MCF 10A (cell line): ENCODE data around the gene TTLL9. TPM values are rescaled to one million over a fixed set of nuclear protein-coding genes. Genes with fewer than 3 reads are reported as not detected.

Experiments
- BruUV-seq: library from RNA; stranded (reverse); fragments of 400-500 nt; replicated peaks from 2 replicates; lab custom pipeline; 2021; lab: Mats Ljungman, UMichigan
- CTCF ChIA-PET: fragments of 300-600 bp; sonication (Branson Sonifier 250); formaldehyde crosslinking; extraction: SDS; loops from one replicate; lab custom pipeline; 2021; ENCODE audit warnings: antibody characterized with exemption, inconsistent platforms; lab: Yijun Ruan, JAX
- POLR2A ChIA-PET: fragments of 300-600, 350-650 bp; sonication (Branson Sonifier 250); formaldehyde crosslinking; extraction: SDS; loops from one replicate; lab custom pipeline; 2020; ENCODE audit warnings: antibody characterized with exemption, inconsistent platforms; lab: Yijun Ruan, JAX
- DNase-seq: peaks from one replicate; pipeline ENCODE4 v3.0.0-alpha.2; 2018; ENCODE audit not compliant: unreplicated experiment
- H3K27ac Mint-ChIP-seq: one replicate; pipeline ENCODE4 v1.8.0; 2022; ENCODE audit warnings: mild to moderate bottlenecking, low read depth, mixed read lengths; ENCODE audit not compliant: unreplicated experiment
- H3K27me3 Mint-ChIP-seq: one replicate; pipeline ENCODE4 v1.8.0; 2022; ENCODE audit warnings: mixed read lengths; ENCODE audit not compliant: insufficient read depth, unreplicated experiment
- H3K36me3 Mint-ChIP-seq: one replicate; pipeline ENCODE4 v1.8.0; 2022; ENCODE audit warnings: mild to moderate bottlenecking, moderate library complexity, mixed read lengths; ENCODE audit not compliant: insufficient read depth, unreplicated experiment
- H3K4me1 Mint-ChIP-seq: one replicate; pipeline ENCODE4 v1.8.0; 2022; ENCODE audit warnings: mixed read lengths; ENCODE audit not compliant: insufficient read depth, unreplicated experiment
- H3K4me3 Mint-ChIP-seq: one replicate; pipeline ENCODE4 v1.8.0; 2022; ENCODE audit warnings: mild to moderate bottlenecking, moderate library complexity, mixed read lengths; ENCODE audit not compliant: unreplicated experiment
- H3K9me3 Mint-ChIP-seq: one replicate; pipeline ENCODE4 v1.8.0; 2022; ENCODE audit warnings: mixed read lengths; ENCODE audit not compliant: unreplicated experiment
- CTCF ChIP-seq: fragments of 200-600 bp; IDR thresholded peaks from one replicate; pipeline ENCODE4 v1.8.0; 2022; ENCODE audit warnings: antibody characterized with exemption, mild to moderate bottlenecking; ENCODE audit not compliant: unreplicated experiment
- intact Hi-C: fragments of 100-400 bp; cut with micrococcal nuclease; formaldehyde crosslinking; loops from 2 replicates; pipeline ENCODE4 v1.14.1; 2022
- total RNA-seq: library from RNA; stranded (reverse); gene quantifications from 2 replicates; pipeline ENCODE4 v1.2.3, GENCODE V29; 2022

Gene TTLL9
- total RNA-seq, 1 experiment from 2014 or later, result 0.19 TPM

GRCh38 chr20:31901615-31902014 lies 31.2 kb downstream of the TTLL9 start:
- no peaks in the 10 kb centered on the region for H3K36me3 Mint-ChIP-seq
- POLR2A ChIA-PET, result interaction anchor here (0.6 kb wide), 1 partner anchor 10 kb away, joined by 3 read pairs; no protein-coding TSS in a partner anchor
- H3K27ac Mint-ChIP-seq, result no peak overlapping the region
- no peaks in the 10 kb centered on the region for H3K9me3 Mint-ChIP-seq
- no peaks in the 10 kb centered on the region for H3K4me1 Mint-ChIP-seq
- no peak overlapping the region for H3K4me3 Mint-ChIP-seq
- DNase-seq, result no peak
- BruUV-seq, result no TSS peak
- H3K27me3 Mint-ChIP-seq, result peaks cover 11% of the 10 kb centered on the region
- TF ChIP-seq CTCF, result no peak
- intact Hi-C loops, result no loop called here
- CTCF ChIA-PET, result no interaction called here

DNA sequence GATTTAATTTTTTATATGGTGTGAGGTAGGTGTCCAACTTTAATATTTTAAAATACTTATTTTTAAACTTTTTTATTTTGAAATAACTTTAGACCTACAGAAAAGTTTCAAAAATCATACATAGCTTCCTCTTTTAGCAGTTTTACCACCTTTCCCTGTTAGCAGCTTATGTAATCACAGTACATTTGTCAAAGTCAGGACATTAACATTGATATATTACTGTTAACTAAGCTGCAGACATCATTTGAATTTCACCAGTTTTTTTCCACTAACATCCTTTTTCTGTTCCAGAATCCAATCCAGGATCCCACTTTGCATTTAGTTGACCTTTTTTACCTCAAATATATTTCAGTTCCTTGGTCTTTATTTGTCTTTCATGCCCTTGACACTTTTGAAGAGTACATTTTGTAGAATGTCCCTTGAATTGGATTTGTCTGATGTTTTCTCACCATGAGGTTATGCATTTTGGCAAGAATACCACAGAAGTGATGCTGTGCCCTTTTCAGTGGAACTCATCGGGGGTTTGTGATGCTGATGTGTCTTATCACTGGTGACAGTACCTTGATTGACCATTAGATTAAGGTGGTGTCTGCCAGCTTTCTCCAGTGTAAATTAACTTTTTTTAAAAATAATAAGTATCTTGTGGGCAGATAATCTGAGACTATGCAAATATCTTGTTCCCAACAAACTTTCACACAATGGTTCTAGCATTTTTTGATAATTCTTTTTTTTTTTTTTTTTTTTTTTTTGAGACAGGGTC lies 33.4 kb downstream of the TTLL9 start:
- ChIA-PET CTCF (interaction anchor here (0.6 kb wide), 1 partner anchor 112 kb away, joined by 4 read pairs; no protein-coding TSS in a partner anchor), POLR2A (no interaction called here)
- Mint-ChIP-seq H3K9me3 (no peaks in the 10 kb centered on the region), H3K27ac (no peak overlapping the region), H3K27me3 (peaks cover 17% of the 10 kb centered on the region), H3K4me1 (no peaks in the 10 kb centered on the region), H3K4me3 (no peak overlapping the region), H3K36me3 (no peaks in the 10 kb centered on the region)
- intact Hi-C loops, result no loop called here
- DNase-seq, result no peak
- TF ChIP-seq CTCF, result no peak
- BruUV-seq, result no TSS peak

GRCh38 chr20:31906001-31906400 lies 35.6 kb downstream of the TTLL9 start:
- no peak for TF ChIP-seq CTCF
- Mint-ChIP-seq H3K4me1 (no peaks in the 10 kb centered on the region), H3K9me3 (no peaks in the 10 kb centered on the region), H3K36me3 (no peaks in the 10 kb centered on the region), H3K27ac (no peak overlapping the region), H3K27me3 (peaks cover 22% of the 10 kb centered on the region), H3K4me3 (no peak overlapping the region)
- BruUV-seq, result no TSS peak
- DNase-seq, result no peak
- ChIA-PET POLR2A (no interaction called here), CTCF (no interaction called here)
- intact Hi-C loops, result no loop called here

DNA sequence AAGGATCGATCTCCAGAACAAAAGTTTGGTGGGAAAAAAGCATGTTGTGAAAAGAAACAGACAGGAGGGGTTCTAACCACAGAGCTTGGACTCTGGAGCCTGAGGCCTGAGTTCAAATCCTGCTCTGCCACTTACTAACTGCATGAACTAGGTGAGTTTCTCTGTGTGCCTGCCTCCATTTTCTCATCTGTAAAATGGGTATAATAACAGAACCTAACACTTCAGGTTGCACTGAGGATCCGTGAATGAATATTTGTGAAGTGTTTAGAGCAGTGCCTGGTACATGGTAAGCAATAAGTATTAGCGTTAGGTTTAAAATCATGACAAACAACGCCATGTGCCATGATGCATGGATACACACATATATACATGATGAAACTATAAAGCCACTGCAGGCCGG lies 36.6 kb downstream of the TTLL9 start:
- POLR2A ChIA-PET, result no interaction called here
- Mint-ChIP-seq H3K27me3 (peaks cover 22% of the 10 kb centered on the region), H3K4me1 (no peaks in the 10 kb centered on the region), H3K27ac (no peak overlapping the region), H3K36me3 (no peaks in the 10 kb centered on the region), H3K9me3 (no peaks in the 10 kb centered on the region), H3K4me3 (no peak overlapping the region)
- no peak for TF ChIP-seq CTCF
- intact Hi-C loops, result no loop called here
- no peak for DNase-seq
- no TSS peak for BruUV-seq
- CTCF ChIA-PET, result interaction anchor here (0.6 kb wide), 1 partner anchor 255 kb away, joined by 3 read pairs; no protein-coding TSS in a partner anchor
